Measurements from ENCODE around the gene ZCWPW1. TPM values are rescaled to one million over a fixed set of nuclear protein-coding genes. Genes with fewer than 3 reads are reported as not detected.

Gene ZCWPW1
- total RNA-seq, 2 donors from 2014 or later: 1.1 to 1.3 TPM

DNA sequence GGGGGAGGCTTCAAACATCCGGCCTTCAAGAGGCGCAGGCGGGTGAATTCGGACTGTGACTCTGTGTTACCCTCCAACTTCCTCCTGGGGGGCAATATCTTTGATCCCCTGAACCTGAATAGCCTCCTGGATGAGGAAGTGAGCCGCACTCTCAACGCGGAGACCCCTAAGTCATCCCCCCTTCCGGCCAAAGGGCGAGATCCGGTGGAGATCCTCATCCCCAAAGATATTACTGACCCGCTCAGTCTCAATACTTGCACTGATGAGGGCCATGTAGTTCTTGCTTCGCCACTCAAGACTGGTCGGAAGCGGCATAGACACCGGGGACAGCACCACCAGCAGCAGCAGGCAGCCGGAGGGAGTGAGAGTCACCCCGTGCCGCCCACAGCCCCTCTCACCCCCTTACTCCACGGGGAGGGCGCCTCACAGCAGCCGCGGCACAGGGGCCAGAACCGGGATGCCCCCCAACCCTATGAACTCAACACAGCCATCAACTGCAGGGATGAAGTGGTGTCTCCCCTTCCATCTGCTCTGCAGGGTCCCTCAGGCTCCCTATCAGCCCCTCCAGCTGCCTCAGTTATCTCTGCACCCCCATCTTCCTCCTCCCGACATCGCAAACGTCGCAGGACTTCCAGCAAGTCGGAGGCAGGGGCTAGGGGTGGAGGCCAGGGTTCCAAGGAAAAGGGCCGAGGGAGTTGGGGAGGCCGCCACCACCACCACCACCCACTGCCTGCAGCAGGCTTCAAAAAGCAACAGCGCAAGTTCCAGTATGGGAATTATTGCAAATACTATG is 2.2 kb upstream of the ZCWPW1 start:
- H3K4me3 ChIP-seq: peak overlapping the region; percentile 60
- no peaks in the 10 kb centered on the region for H3K27me3 ChIP-seq
- peaks cover 10% of the 10 kb centered on the region for H3K4me1 ChIP-seq
- no peaks in the 10 kb centered on the region for H3K9me3 ChIP-seq
- DNase-seq: peak; percentile 36
- intact Hi-C loops (cut with DNase I): no loop called here
- H3K9ac ChIP-seq (ENCODE audit: low read depth in 2 of 2, low read length in 2 of 2): peak overlapping the region; percentile 94 to 98
- no peak for TF ChIP-seq CTCF (IDR thresholded peaks at IDR 0.05)
- peak overlapping the region; percentile 100 for H3K27ac ChIP-seq
- H3K36me3 ChIP-seq: peaks cover 5% of the 10 kb centered on the region

DNA sequence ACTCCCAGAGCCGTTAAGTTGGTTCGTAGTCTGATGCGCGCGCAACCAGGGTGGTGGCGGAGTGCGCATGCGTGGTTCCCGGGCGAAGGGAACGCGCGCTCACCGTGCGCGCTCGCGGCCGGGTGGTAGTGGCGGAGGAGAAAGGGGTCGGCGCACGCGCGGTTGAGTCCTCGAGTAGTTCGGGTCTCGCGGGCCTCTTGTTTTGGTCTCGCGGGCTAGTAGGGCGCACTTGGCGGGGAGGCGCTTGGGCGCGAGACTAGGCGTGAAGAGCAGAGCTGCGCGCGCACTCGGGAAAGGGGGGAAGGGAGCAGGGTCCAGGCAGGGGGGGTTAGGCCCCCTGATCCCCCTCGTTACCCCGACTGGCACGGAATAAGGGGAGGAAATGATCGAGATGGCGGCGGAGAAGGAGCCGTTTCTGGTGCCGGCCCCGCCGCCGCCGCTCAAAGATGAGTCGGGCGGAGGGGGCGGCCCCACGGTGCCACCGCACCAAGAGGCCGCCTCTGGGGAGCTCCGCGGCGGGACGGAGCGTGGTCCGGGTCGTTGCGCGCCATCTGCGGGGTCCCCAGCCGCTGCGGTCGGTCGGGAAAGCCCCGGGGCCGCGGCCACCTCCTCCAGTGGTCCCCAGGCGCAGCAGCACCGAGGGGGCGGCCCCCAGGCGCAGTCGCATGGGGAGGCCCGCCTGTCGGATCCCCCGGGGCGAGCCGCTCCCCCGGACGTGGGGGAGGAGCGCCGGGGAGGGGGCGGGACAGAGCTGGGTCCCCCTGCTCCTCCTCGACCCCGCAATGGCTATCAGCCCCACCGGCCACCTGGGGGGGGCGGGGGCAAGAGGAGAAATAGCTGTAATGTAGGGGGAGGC is 1.4 kb upstream of the ZCWPW1 start, which contains the start of gene MEPCE:
Gene MEPCE, plus strand, starts transcription at position 195 of the 856 bp plus-strand sequence. Its CDS starts 188 bp downstream, at position 383.
- Histone ChIP-seq H3K4me3 (peak within 1 kb of the TSS; percentile 60), H3K4me1 (peaks cover 6% of the 10 kb centered on the region), H3K27me3 (no peaks in the 10 kb centered on the region), H3K9ac (ENCODE audit: low read depth in 2 of 2, low read length in 2 of 2) (peak within 1 kb of the TSS; percentile 94 to 98), H3K36me3 (peaks cover 5% of the 10 kb centered on the region), H3K27ac (peak within 1 kb of the TSS; percentile 100), H3K9me3 (no peaks in the 10 kb centered on the region)
- peak; percentile 94 for DNase-seq
- TF ChIP-seq CTCF (IDR thresholded peaks at IDR 0.05): no peak
- intact Hi-C loops (cut with DNase I): no loop called here

DNA sequence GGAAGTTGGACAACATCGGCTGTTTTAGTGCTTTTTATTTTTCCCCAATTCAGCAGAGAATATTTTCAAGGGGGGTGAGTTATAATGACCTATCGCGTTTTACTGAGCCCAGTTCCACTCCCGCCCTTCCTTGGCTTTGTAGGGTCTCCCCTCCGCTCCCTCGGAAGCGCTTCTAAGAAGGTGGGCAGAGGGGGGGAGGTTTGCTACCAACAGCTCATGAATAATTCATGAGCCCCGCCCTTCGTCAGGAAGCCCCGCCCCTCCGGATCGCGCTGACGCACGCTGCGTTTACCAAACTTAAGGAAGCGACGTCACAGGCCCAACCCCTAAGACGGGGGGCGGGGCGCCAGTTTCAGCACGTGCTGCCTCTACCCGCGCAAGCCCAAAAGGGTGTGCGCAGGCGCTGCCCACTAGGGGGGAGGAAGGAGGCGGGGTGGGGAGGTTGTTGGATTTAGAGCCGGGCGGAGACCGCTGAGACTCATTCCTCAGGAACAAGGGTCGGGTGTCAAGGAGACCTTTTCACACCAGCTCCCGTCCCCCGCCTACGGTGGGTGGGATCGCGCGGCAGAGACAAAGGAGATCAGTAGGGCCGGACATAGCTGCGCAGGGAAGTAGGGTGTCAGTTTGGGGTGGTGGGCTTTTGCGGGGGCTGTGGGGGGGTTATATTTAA is 599 bp upstream of the ZCWPW1 start:
- Histone ChIP-seq H3K4me1 (no peaks in the 10 kb centered on the region), H3K9ac (ENCODE audit: low read depth in 2 of 2, low read length in 2 of 2) (peak overlapping the region; percentile 94 to 98), H3K36me3 (no peaks in the 10 kb centered on the region), H3K9me3 (no peaks in the 10 kb centered on the region), H3K27me3 (no peaks in the 10 kb centered on the region), H3K4me3 (peak overlapping the region; percentile 60), H3K27ac (peak overlapping the region; percentile 100)
- DNase-seq: peak; percentile 100
- TF ChIP-seq CTCF (IDR thresholded peaks at IDR 0.05): no peak
- intact Hi-C loops (cut with DNase I): no loop called here

- Histone ChIP-seq H3K27me3 (no peaks in the 10 kb centered on the region), H3K27ac (peak overlapping the region; percentile 100), H3K4me1 (no peaks in the 10 kb centered on the region), H3K4me3 (peak overlapping the region; percentile 60), H3K9me3 (no peaks in the 10 kb centered on the region), H3K9ac (ENCODE audit: low read depth in 2 of 2, low read length in 2 of 2) (peak overlapping the region in 1 of 2 donors; percentile 94), H3K36me3 (no peaks in the 10 kb centered on the region)
- intact Hi-C loops (cut with DNase I): no loop called here
- no peak for DNase-seq
- no peak for TF ChIP-seq CTCF (IDR thresholded peaks at IDR 0.05)
These were observed 723 bp downstream of the ZCWPW1 start for GRCh38 chr7:100427762-100428198.

DNA sequence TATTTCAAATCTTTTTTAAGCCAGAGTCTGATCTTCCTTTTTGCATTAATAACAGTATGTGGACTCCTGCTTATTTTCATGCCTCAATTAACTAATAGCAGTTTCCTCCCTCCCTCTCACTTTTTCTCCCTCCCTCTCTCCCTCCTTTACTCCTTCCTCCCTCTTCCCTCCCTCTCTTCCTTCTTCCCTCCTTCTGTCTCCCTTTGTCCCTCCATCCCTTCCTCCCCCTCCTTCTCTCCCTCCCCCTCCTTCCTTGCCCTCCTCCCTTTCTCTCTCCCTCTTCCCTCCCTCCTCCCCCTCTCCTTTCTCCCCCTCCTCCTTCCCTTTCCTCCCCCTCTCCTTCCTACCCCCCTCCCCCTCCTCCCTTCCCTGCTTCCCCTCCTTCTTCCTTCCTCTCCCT is 2.0 kb downstream of the ZCWPW1 start:
- Histone ChIP-seq H3K36me3 (no peaks in the 10 kb centered on the region), H3K4me1 (no peaks in the 10 kb centered on the region), H3K9me3 (no peaks in the 10 kb centered on the region), H3K9ac (ENCODE audit: low read depth in 2 of 2, low read length in 2 of 2) (no peak overlapping the region), H3K27ac (no peak overlapping the region), H3K4me3 (no peak overlapping the region), H3K27me3 (no peaks in the 10 kb centered on the region)
- DNase-seq: no peak
- intact Hi-C loops (cut with DNase I): no loop called here
- TF ChIP-seq CTCF (IDR thresholded peaks at IDR 0.05): no peak
